Muscle layer of colon (tissue), 2 donors: Measurements from ENCODE around the gene YAP1.
A peak's percentile ranks its signal among the peaks of the same experiment; 100 is the strongest.
"Not testable (repeated sequence)": the region's sequence is repeated elsewhere in the genome, so short reads cannot be mapped to it uniquely, and the experiment has no call there.

Experiments used
- H3K27ac ChIP-seq: one replicate; pipeline ENCODE4 v1.7.0; 2013; ENCODE audit warnings: low read depth, mild to moderate bottlenecking, low read length, moderate library complexity
- H3K27me3 ChIP-seq, 2 donors: one replicate each; pipeline ENCODE4 v1.7.0; 2013; ENCODE audit warnings: low read length in 2 of 2, mild to moderate bottlenecking in 2 of 2; ENCODE audit not compliant: insufficient read depth in 2 of 2, control insufficient read depth in 1 of 2
- H3K36me3 ChIP-seq: one replicate; pipeline ENCODE4 v1.7.0; 2013; ENCODE audit warnings: mild to moderate bottlenecking, low read length; ENCODE audit not compliant: insufficient read depth
- H3K4me1 ChIP-seq: one replicate; pipeline ENCODE4 v1.7.0; 2013; ENCODE audit warnings: mild to moderate bottlenecking, low read length; ENCODE audit not compliant: insufficient read depth
- H3K4me3 ChIP-seq, 2 donors: one replicate each; pipeline ENCODE4 v1.7.0; 2013; ENCODE audit warnings: low read length in 2 of 2, low read depth in 1 of 2, mild to moderate bottlenecking in 1 of 2, moderate library complexity in 1 of 2
- H3K9ac ChIP-seq: one replicate; pipeline ENCODE4 v1.7.0; 2013; ENCODE audit warnings: low read length
- H3K9me3 ChIP-seq: one replicate; pipeline ENCODE4 v1.7.0; 2013; ENCODE audit warnings: mild to moderate bottlenecking, low read length
- donor health status: abdominal sarcoma.
- donor health status: Adenocarcinoma of cecum.

Gene YAP1

GRCh38 chr11:102192349-102193066 is 82.3 kb downstream of the YAP1 start:
- no peak overlapping the region for H3K9ac ChIP-seq
- H3K9me3 ChIP-seq = no peaks in the 10 kb centered on the region
- H3K36me3 ChIP-seq = no peaks in the 10 kb centered on the region
- H3K4me1 ChIP-seq = peaks cover 26% of the 10 kb centered on the region
- no peak overlapping the region for H3K27ac ChIP-seq
- H3K4me3 ChIP-seq = no peak overlapping the region
- H3K27me3 ChIP-seq = no peaks in the 10 kb centered on the region

DNA sequence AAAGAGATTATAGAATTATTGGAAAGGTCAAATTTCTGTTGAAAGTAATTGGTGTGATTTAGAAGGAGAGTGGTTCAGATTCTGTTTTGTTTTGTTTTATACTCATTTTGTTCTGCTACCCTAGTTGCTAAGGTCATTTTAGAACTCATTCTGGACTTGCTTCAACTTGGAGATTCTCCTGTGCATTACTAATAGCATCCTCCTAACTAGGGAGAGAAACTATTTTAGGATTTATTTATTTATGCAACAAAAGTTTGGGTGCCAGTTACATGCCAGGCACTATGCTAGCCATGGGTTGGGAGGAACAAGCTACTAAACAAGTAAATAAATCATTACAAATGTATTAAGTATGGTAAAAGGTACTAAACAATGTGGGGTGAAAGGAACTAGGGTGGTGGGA is 84.0 kb downstream of the YAP1 start:
- no peak overlapping the region for H3K27ac ChIP-seq

GRCh38 chr11:102194990-102195389 is 84.7 kb downstream of the YAP1 start:
- Histone ChIP-seq H3K27me3 (no peaks in the 10 kb centered on the region), H3K27ac (no peak overlapping the region), H3K4me1 (peaks cover 32% of the 10 kb centered on the region)

More for the DNA sequence above, 84.0 kb downstream of the YAP1 start:
- H3K36me3 ChIP-seq = no peaks in the 10 kb centered on the region
- no peaks in the 10 kb centered on the region for H3K9me3 ChIP-seq
- H3K9ac ChIP-seq = no peak overlapping the region
- no peak overlapping the region for H3K4me3 ChIP-seq
- peaks cover 32% of the 10 kb centered on the region for H3K4me1 ChIP-seq
- H3K27me3 ChIP-seq = no peaks in the 10 kb centered on the region

DNA sequence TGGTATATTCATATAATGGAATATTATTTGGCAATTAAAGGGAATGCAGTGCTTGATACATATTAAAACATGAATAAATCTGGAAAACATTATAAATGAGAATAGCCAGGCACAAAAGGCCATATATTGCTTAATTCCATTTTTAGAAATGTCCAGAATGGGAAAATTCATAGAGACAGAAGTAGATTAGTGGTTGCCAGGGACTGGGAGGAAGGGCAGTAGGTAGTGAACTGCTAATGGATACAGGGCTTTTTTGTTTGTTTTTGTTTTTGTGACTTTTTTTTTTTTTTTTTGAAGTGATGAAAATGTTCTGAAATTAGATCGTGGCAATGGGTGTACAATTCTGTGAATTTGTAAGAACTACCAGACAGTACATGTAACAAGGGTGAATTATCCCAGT is 86.1 kb downstream of the YAP1 start:
- Histone ChIP-seq H3K27me3 (no peaks in the 10 kb centered on the region), H3K9ac (no peak overlapping the region), H3K4me3 (no peak overlapping the region), H3K27ac (no peak overlapping the region), H3K36me3 (no peaks in the 10 kb centered on the region), H3K9me3 (no peaks in the 10 kb centered on the region), H3K4me1 (peaks cover 32% of the 10 kb centered on the region)

More at GRCh38 chr11:102194990-102195389, 84.7 kb downstream of the YAP1 start:
- Histone ChIP-seq H3K4me3 (no peak overlapping the region), H3K9ac (no peak overlapping the region), H3K36me3 (no peaks in the 10 kb centered on the region), H3K9me3 (no peaks in the 10 kb centered on the region)

- Histone ChIP-seq H3K4me3 (no peak overlapping the region), H3K9me3 (no peaks in the 10 kb centered on the region), H3K36me3 (no peaks in the 10 kb centered on the region), H3K27me3 (no peaks in the 10 kb centered on the region), H3K27ac (no peak overlapping the region), H3K9ac (no peak overlapping the region), H3K4me1 (peaks cover 32% of the 10 kb centered on the region)
Measured at GRCh38 chr11:102196816-102197215, 86.6 kb downstream of the YAP1 start.

- Histone ChIP-seq H3K9ac (no peak overlapping the region), H3K36me3 (no peaks in the 10 kb centered on the region), H3K27ac (no peak overlapping the region)
Measured at GRCh38 chr11:102197670-102198139, 87.5 kb downstream of the YAP1 start.

GRCh38 chr11:102199673-102200072 is 89.4 kb downstream of the YAP1 start:
- H3K9ac ChIP-seq = no peak overlapping the region
- no peaks in the 10 kb centered on the region for H3K36me3 ChIP-seq
- H3K9me3 ChIP-seq = no peaks in the 10 kb centered on the region
- H3K27me3 ChIP-seq = no peaks in the 10 kb centered on the region
- no peak overlapping the region for H3K27ac ChIP-seq
- H3K4me1 ChIP-seq = peaks cover 30% of the 10 kb centered on the region
- no peak overlapping the region for H3K4me3 ChIP-seq

More at GRCh38 chr11:102197670-102198139, 87.5 kb downstream of the YAP1 start:
- H3K4me3 ChIP-seq = no peak overlapping the region
- no peaks in the 10 kb centered on the region for H3K9me3 ChIP-seq
- H3K4me1 ChIP-seq = peaks cover 25% of the 10 kb centered on the region
- no peaks in the 10 kb centered on the region for H3K27me3 ChIP-seq

DNA sequence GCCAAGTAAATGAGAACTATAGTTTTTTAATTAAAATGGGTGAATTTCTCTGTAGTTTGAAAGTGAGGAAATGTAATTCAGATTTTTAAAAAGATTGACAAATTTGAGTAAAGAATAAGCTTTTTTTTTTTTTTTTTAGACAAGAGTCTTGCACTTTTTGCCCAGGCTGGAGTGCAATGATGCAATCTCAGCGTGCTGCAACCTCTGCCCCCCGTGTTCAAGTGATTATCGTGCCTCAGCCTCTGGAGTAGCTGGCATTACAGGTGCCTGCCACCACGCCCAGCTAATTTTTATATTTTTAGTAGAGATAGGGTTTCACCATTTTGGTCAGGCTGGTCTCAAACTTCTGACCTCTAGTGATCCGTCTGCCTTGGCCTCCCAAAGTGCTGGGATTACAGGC is 90.1 kb downstream of the YAP1 start:
- H3K9ac ChIP-seq, H3K27me3 ChIP-seq, H3K27ac ChIP-seq, H3K36me3 ChIP-seq, H3K4me3 ChIP-seq, H3K9me3 ChIP-seq: not testable (repeated sequence)
- peaks cover 32% of the 10 kb centered on the region for H3K4me1 ChIP-seq

DNA sequence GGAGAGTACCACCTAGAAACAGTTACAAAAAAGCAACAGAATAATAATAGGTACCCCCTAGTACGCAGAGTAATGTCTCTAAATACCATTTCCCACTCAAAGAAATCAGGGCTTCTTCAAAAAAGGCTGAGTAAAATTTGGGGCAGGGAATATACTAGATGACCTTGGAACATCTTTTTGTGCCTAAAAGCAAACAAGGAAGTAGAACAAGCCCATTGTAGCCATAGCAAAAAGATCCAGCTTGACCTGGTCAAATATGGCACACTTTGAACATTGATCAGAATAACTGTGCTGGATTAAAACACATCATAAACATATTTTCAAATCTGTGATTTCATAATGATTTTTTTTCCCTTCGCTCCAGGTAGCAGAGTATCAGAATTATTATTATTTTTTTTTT is 91.5 kb downstream of the YAP1 start:
- Histone ChIP-seq H3K36me3 (peaks cover 8% of the 10 kb centered on the region), H3K4me3 (no peak overlapping the region), H3K27ac (no peak overlapping the region), H3K9me3 (no peaks in the 10 kb centered on the region), H3K27me3 (no peaks in the 10 kb centered on the region), H3K4me1 (peaks cover 32% of the 10 kb centered on the region), H3K9ac (no peak overlapping the region)

DNA sequence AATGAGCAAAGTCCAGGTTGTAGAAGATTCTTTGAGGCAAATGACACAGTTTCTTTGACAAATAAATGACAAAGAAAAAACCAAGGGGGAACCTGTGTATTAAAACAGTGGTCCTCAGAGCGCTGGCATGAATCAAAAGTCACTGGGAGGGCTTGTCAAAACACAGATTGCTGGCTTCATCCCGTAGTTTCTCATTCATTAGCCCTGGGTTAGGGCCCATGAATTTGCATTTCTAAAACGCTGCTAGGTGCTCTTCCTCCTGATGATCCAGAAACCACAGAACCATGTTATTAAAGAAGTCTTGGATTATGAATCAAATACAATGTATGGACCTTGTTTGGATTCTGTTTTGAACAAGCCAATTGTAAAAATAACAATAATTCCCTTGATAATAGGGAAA is 92.7 kb downstream of the YAP1 start:
- Histone ChIP-seq H3K4me1 (peaks cover 20% of the 10 kb centered on the region), H3K27ac (no peak overlapping the region), H3K36me3 (peaks cover 8% of the 10 kb centered on the region), H3K9ac (no peak overlapping the region), H3K4me3 (no peak overlapping the region), H3K9me3 (no peaks in the 10 kb centered on the region), H3K27me3 (no peaks in the 10 kb centered on the region)

- Histone ChIP-seq H3K4me1 (peaks cover 17% of the 10 kb centered on the region), H3K4me3 (no peak overlapping the region), H3K36me3 (peaks cover 8% of the 10 kb centered on the region), H3K27me3 (no peaks in the 10 kb centered on the region), H3K9ac (no peak overlapping the region), H3K9me3 (no peaks in the 10 kb centered on the region), H3K27ac (peak overlapping the region; percentile 12)
Measured at GRCh38 chr11:102204174-102204573, 93.9 kb downstream of the YAP1 start.

DNA sequence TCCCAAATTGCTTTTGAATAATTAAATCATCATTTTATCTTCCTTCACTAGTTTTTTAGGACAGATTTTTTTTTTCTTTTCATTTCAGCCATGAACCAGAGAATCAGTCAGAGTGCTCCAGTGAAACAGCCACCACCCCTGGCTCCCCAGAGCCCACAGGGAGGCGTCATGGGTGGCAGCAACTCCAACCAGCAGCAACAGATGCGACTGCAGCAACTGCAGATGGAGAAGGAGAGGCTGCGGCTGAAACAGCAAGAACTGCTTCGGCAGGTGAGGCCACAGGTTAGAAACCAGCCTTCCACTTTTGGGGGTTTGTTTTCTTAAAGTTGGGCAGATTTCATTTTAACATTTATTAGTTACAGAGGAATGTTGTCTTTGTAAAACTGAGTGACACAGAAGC is 95.6 kb downstream of the YAP1 start:
- H3K9ac ChIP-seq = no peak overlapping the region
- peaks cover 8% of the 10 kb centered on the region for H3K36me3 ChIP-seq
- H3K4me1 ChIP-seq = peaks cover 20% of the 10 kb centered on the region
- H3K9me3 ChIP-seq = no peaks in the 10 kb centered on the region
- H3K27me3 ChIP-seq = no peaks in the 10 kb centered on the region
- no peak overlapping the region for H3K27ac ChIP-seq
- H3K4me3 ChIP-seq = no peak overlapping the region
